B cell (primary cell): Measurements from ENCODE around the gene FAM174C. TPM values are rescaled to one million over a fixed set of nuclear protein-coding genes. Genes with fewer than 3 reads are reported as not detected.

Source experiments
- ATAC-seq: fragments of 200-7000 bp; cut with Tn5 transposase; one replicate; pipeline ENCODE4 v1.10.0; 2021; ENCODE audit warnings: low read depth, mild to moderate bottlenecking, moderate number of reproducible peaks, moderate library complexity
- CTCF ChIA-PET: fragments of 350-600 bp; sonication (Branson Sonifier 250); formaldehyde crosslinking; loops from one replicate; lab custom pipeline; 2021; ENCODE audit warnings: antibody characterized with exemption, inconsistent platforms; lab: Charles Lee
- POLR2A ChIA-PET: fragments of 350-600 bp; sonication (Branson Sonifier 250); formaldehyde crosslinking; loops from one replicate; lab custom pipeline; 2021; ENCODE audit warnings: antibody characterized with exemption; lab: Charles Lee
- DNase-seq: peaks from one replicate; pipeline ENCODE4 v3.0.0; 2013
- H2AFZ ChIP-seq: 2 replicates; pipeline ENCODE4 v1.6.1; 2012; ENCODE audit warnings: mild to moderate bottlenecking, low read depth, low read length; ENCODE audit not compliant: insufficient read depth, poor library complexity, severe bottlenecking
- H3K27ac ChIP-seq, 2 donors: 1 replicate in 1 of 2; 2 replicates in 1 of 2; pipeline ENCODE4 v1.5.1; 2012 to 2013; ENCODE audit warnings: low read length in 2 of 2, mild to moderate bottlenecking in 2 of 2, moderate library complexity in 1 of 2
- H3K27me3 ChIP-seq, 4 experiments: fragments of 200-600 bp in 1 of 4; sonication (generic) in 1 of 4; replicated peaks in 1 of 4; 1 replicate in 2 of 4; 2 replicates in 2 of 4; pipeline versions ENCODE4 v1.6.1 to v1.7.0; 2013 to 2016; ENCODE audit warnings: low read length in 3 of 4, mild to moderate bottlenecking in 2 of 4, mixed read lengths in 1 of 4, moderate library complexity in 1 of 4; ENCODE audit not compliant: insufficient read depth in 4 of 4, control insufficient read depth in 3 of 4; ENCODE audit errors: control extremely low read depth in 1 of 4
- H3K36me3 ChIP-seq, 2 experiments: replicated peaks in 1 of 2; 1 replicate in 1 of 2; 2 replicates in 1 of 2; pipeline versions ENCODE4 v1.6.1 to v1.7.1; 2013; ENCODE audit warnings: low read length in 1 of 2; ENCODE audit not compliant: insufficient read depth in 2 of 2, control insufficient read depth in 1 of 2; ENCODE audit errors: control extremely low read depth in 1 of 2, extremely low read depth in 1 of 2
- H3K4me1 ChIP-seq, 2 donors: fragments of 200-600 bp in 1 of 2; sonication (generic) in 1 of 2; 1 replicate in 1 of 2; 2 replicates in 1 of 2; pipeline versions ENCODE4 v1.5.1 to v1.6.1; 2013 to 2017; ENCODE audit warnings: low read length in 2 of 2; ENCODE audit not compliant: control insufficient read depth in 2 of 2, insufficient read depth in 2 of 2
- H3K4me2 ChIP-seq: replicated peaks from 2 replicates; pipeline ENCODE3; 2012; ENCODE audit warnings: mild to moderate bottlenecking, low read depth, low read length; ENCODE audit not compliant: poor library complexity, severe bottlenecking
- H3K4me3 ChIP-seq, 5 experiments: fragments of 200-600 bp in 1 of 5; sonication (generic) in 1 of 5; 1 replicate in 3 of 5; 2 replicates in 2 of 5; pipeline versions ENCODE4 v1.5.1 to v1.7.0; 2011 to 2016; ENCODE audit warnings: low read length in 4 of 5, mild to moderate bottlenecking in 4 of 5, low read depth in 2 of 5, control low read depth in 1 of 5, moderate library complexity in 1 of 5; ENCODE audit not compliant: insufficient read depth in 1 of 5; ENCODE audit errors: control extremely low read depth in 1 of 5, extremely low read depth in 1 of 5
- H3K79me2 ChIP-seq: fragments of 200-600 bp; sonication (generic); one replicate; pipeline ENCODE4 v1.6.0; 2016; ENCODE audit warnings: low read length; ENCODE audit not compliant: control insufficient read depth, insufficient read depth
- H3K9ac ChIP-seq: fragments of 200-600 bp; sonication (generic); 2 replicates; pipeline ENCODE4 v1.6.1; 2017; ENCODE audit warnings: mild to moderate bottlenecking, low read length, moderate library complexity
- H3K9me3 ChIP-seq, 3 donors: one replicate each; pipeline versions ENCODE4 v1.6.1 to v1.7.1; 2013; ENCODE audit warnings: low read length in 2 of 3; ENCODE audit not compliant: control insufficient read depth in 2 of 3, insufficient read depth in 1 of 3; ENCODE audit errors: control extremely low read depth in 1 of 3
- H4K20me1 ChIP-seq: 2 replicates; pipeline ENCODE4 v1.6.0; 2012; ENCODE audit warnings: mild to moderate bottlenecking, low read length; ENCODE audit not compliant: insufficient read depth, control insufficient read depth, poor library complexity, severe bottlenecking
- H3K27ac Mint-ChIP-seq: one replicate; pipeline ENCODE4 v1.8.0; 2021; ENCODE audit warnings: mixed read lengths
- H3K27me3 Mint-ChIP-seq: one replicate; pipeline ENCODE4 v1.8.0; 2021; ENCODE audit warnings: mixed read lengths
- H3K4me1 Mint-ChIP-seq: one replicate; pipeline ENCODE4 v1.8.0; 2021; ENCODE audit warnings: mixed read lengths
- H3K4me3 Mint-ChIP-seq: one replicate; pipeline ENCODE4 v1.8.0; 2021; ENCODE audit warnings: mixed read lengths
- H3K9me3 Mint-ChIP-seq: one replicate; pipeline ENCODE4 v1.8.0; 2022; ENCODE audit warnings: mixed read lengths; ENCODE audit not compliant: insufficient read depth
- CTCF ChIP-seq: fragments of 200-600 bp; IDR thresholded peaks from one replicate; pipeline ENCODE4 v1.8.0; 2022; ENCODE audit warnings: antibody characterized with exemption, mild to moderate bottlenecking
- EZH2 ChIP-seq: IDR thresholded peaks from 2 replicates; pipeline ENCODE4 v1.6.1; 2012; ENCODE audit warnings: borderline replicate concordance, low read depth, mild to moderate bottlenecking, moderate library complexity, low read length; ENCODE audit not compliant: insufficient read depth, poor library complexity, severe bottlenecking
- WGBS: methylation state at CpG from one replicate; pipeline ENCODE4 v1.1.5; 2013; ENCODE audit warnings: missing lambda C conversion rate; ENCODE audit not compliant: insufficient coverage; 5-methylcytosine and 5-hydroxymethylcytosine counted together
- intact Hi-C: fragments of 100-400 bp; cut with micrococcal nuclease; formaldehyde crosslinking; loops from one replicate; pipeline ENCODE4 v1.10.0; 2022
- polyA plus RNA-seq: library from polyadenylated mRNA; depleted of rRNA; stranded (reverse); fragments of >200 nt; gene quantifications from 2 replicates; pipeline ENCODE4 v1.2.3, GENCODE V29; 2012
- total RNA-seq, 2 donors: library from RNA; stranded (reverse); fragments of 120-200 nt in 1 of 2; gene quantifications; 1 replicate in 1 of 2; 2 replicates in 1 of 2; pipeline versions ENCODE4 v1.2.3 to v1.2.4, GENCODE V29; 2013 to 2022

FAM174C gene
- total and polyA plus RNA-seq, 2 donors (not counting 1 experiment from before 2014, with no cell fraction given): 41.1 to 70.6 TPM

- no peaks in the 10 kb centered on the region for H3K79me2 ChIP-seq
- ChIA-PET POLR2A (no interaction called here), CTCF (no interaction called here)
- TF ChIP-seq EZH2 (no peak), CTCF (no peak)
- no peaks in the 10 kb centered on the region for H3K27me3 Mint-ChIP-seq
- no peak overlapping the region for H3K4me2 ChIP-seq
- DNase-seq: no peak
- ATAC-seq: no peak
- H3K4me3 ChIP-seq: no peak overlapping the region
- H3K27me3 ChIP-seq: peaks cover 0 to 23% (median 3%) of the 10 kb centered on the region in 4 experiments
- no peaks in the 10 kb centered on the region for H4K20me1 ChIP-seq
- no peak overlapping the region for H3K27ac ChIP-seq
- H3K4me1 Mint-ChIP-seq: no peaks in the 10 kb centered on the region
- H3K4me3 Mint-ChIP-seq: no peak overlapping the region
- H3K27ac Mint-ChIP-seq: no peak overlapping the region
- intact Hi-C loops: no loop called here
- no peak overlapping the region for H2AFZ ChIP-seq
- H3K36me3 ChIP-seq: no peaks in the 10 kb centered on the region
- no peaks in the 10 kb centered on the region for H3K9me3 Mint-ChIP-seq
- peaks cover 0 to under 1% of the 10 kb centered on the region in 2 donors for H3K4me1 ChIP-seq
- no peak overlapping the region for H3K9ac ChIP-seq
- peaks cover 0 to 3% (median 0%) of the 10 kb centered on the region in 3 donors for H3K9me3 ChIP-seq
- 77% methylated on average over 16 of the region's 28 CpGs for WGBS
Measured at GRCh38 chr19:1309977-1310852, 34.9 kb downstream of the FAM174C start.

- DNase-seq: no peak
- intact Hi-C loops: no loop called here
- ChIA-PET CTCF (no interaction called here), POLR2A (no interaction called here)
- H3K4me1 Mint-ChIP-seq: no peaks in the 10 kb centered on the region
- Histone ChIP-seq H2AFZ (no peak overlapping the region), H3K27ac (no peak overlapping the region), H3K4me3 (no peak overlapping the region), H3K9me3 (peaks cover 0 to 3% (median 0%) of the 10 kb centered on the region in 3 donors), H3K27me3 (peaks cover 0 to 28% (median 6%) of the 10 kb centered on the region in 4 experiments), H3K4me2 (no peak overlapping the region), H3K79me2 (no peaks in the 10 kb centered on the region), H3K9ac (no peak overlapping the region), H3K4me1 (peaks cover 5 to 6% of the 10 kb centered on the region in 2 donors), H4K20me1 (no peaks in the 10 kb centered on the region), H3K36me3 (no peaks in the 10 kb centered on the region)
- 88% methylated on average over 13 of the region's 18 CpGs for WGBS
- no peak overlapping the region for H3K27ac Mint-ChIP-seq
- H3K27me3 Mint-ChIP-seq: no peaks in the 10 kb centered on the region
- no peak overlapping the region for H3K4me3 Mint-ChIP-seq
- H3K9me3 Mint-ChIP-seq: no peaks in the 10 kb centered on the region
- no peak for ATAC-seq
- TF ChIP-seq CTCF (no peak), EZH2 (no peak)
Measured at GRCh38 chr19:1310853-1311180, 35.5 kb downstream of the FAM174C start.
